HepG2 (cell line): Measurements from ENCODE around the gene DCAF8. TPM values are rescaled to one million over a fixed set of nuclear protein-coding genes. Genes with fewer than 3 reads are reported as not detected.

Experiments
- ATAC-seq: fragments of 200-7000 bp; cut with Tn5 transposase; 3 replicates; pipeline ENCODE4 v1.9.1; 2020; ENCODE audit warnings: mild to moderate bottlenecking, moderate library complexity
- BruUV-seq: library from RNA; stranded (reverse); fragments of 400-500 nt; replicated peaks from 2 replicates; lab custom pipeline; 2021; lab: Mats Ljungman, UMichigan
- CTCF ChIA-PET: fragments of 300-600 bp; formaldehyde crosslinking; extraction: SDS; loops from one replicate; lab custom pipeline; 2021; ENCODE audit warnings: low total read pairs, inconsistent platforms, low intra/inter-chr PET ratio; lab: Yijun Ruan, JAX
- POLR2A ChIA-PET: fragments of 350-600 bp; sonication (Branson Sonifier 250); formaldehyde crosslinking; loops from one replicate; lab custom pipeline; 2020; ENCODE audit warnings: antibody characterized with exemption, inconsistent platforms; lab: Yijun Ruan, JAX
- DNase-seq: peaks from one replicate; pipeline ENCODE4 v3.0.0-alpha.2; 2015; ENCODE audit warnings: low spot score
- FAIRE-seq: peaks from 3 replicates; lab custom pipeline; 2011; peaks lifted over from hg19 to GRCh38; lab: Jason Lieb, UNC
- H2AFZ ChIP-seq: one replicate; pipeline ENCODE4 v1.6.1; 2011; ENCODE audit warnings: low read length, inconsistent platforms
- H3K27ac ChIP-seq: fragments of 300-600 bp; 3 replicates; pipeline ENCODE4 v1.8.0; 2011; ENCODE audit warnings: mixed run types, mild to moderate bottlenecking, mixed read lengths, low read length, inconsistent platforms; ENCODE audit not compliant: insufficient read depth; ENCODE audit errors: extremely low read length
- H3K27me3 ChIP-seq, 2 experiments: fragments of 200-600 bp in 1 of 2; 2 replicates in 1 of 2; 3 replicates in 1 of 2; pipeline versions ENCODE4 v1.6.0 to v1.8.0; 2011; ENCODE audit warnings: low read length in 2 of 2, mild to moderate bottlenecking in 2 of 2, moderate library complexity in 2 of 2, inconsistent platforms in 1 of 2; ENCODE audit not compliant: insufficient read depth in 2 of 2, control insufficient read depth in 1 of 2
- H3K36me3 ChIP-seq, 2 experiments: fragments of 200-600 bp in 1 of 2; replicated peaks in 1 of 2; 2 replicates in 1 of 2; 3 replicates in 1 of 2; pipeline versions ENCODE4 v1.5.1 to v1.8.0; 2011; ENCODE audit warnings: low read length in 2 of 2, inconsistent platforms in 1 of 2; ENCODE audit not compliant: insufficient read depth in 2 of 2, control insufficient read depth in 1 of 2
- H3K4me1 ChIP-seq: 2 replicates; pipeline ENCODE4 v1.5.1; 2012; ENCODE audit warnings: low read length, inconsistent platforms; ENCODE audit not compliant: insufficient read depth
- H3K4me2 ChIP-seq: 2 replicates; pipeline ENCODE4 v1.6.0; 2011; ENCODE audit warnings: low read depth, low read length, inconsistent platforms
- H3K4me3 ChIP-seq, 3 experiments: fragments of 200-600 bp in 1 of 3; sonication (generic), shearing (Covaris generic) in 1 of 3; replicated peaks in 1 of 3; 2 replicates each; pipeline ENCODE4 v1.5.1; 2011 to 2016; ENCODE audit warnings: low read length in 3 of 3, inconsistent platforms in 2 of 3, low read depth in 2 of 3, mild to moderate bottlenecking in 2 of 3, control low read depth in 1 of 3, mixed read lengths in 1 of 3; ENCODE audit not compliant: insufficient read depth in 1 of 3
- H3K79me2 ChIP-seq: one replicate; pipeline ENCODE4 v1.6.1; 2011; ENCODE audit warnings: low read length, inconsistent platforms; ENCODE audit not compliant: insufficient read depth
- H3K9ac ChIP-seq: 2 replicates; pipeline ENCODE4 v1.6.0; 2011; ENCODE audit warnings: mild to moderate bottlenecking, low read depth, low read length, inconsistent platforms; ENCODE audit not compliant: insufficient read depth
- H3K9me3 ChIP-seq: 2 replicates; pipeline ENCODE4 v1.5.1; 2012; ENCODE audit warnings: mild to moderate bottlenecking, low read length
- H4K20me1 ChIP-seq: 2 replicates; pipeline ENCODE4 v1.6.0; 2011; ENCODE audit warnings: inconsistent platforms, mild to moderate bottlenecking, low read length, moderate library complexity; ENCODE audit not compliant: insufficient read depth
- BATF2 ChIP-seq: sonication (generic); formaldehyde crosslinking; IDR thresholded peaks from 2 replicates; pipeline ENCODE4 v1.8.0; 2022; ENCODE audit warnings: mild to moderate bottlenecking, missing genetic modification reagents, moderate library complexity
- BCL3 ChIP-seq: sonication (generic); formaldehyde crosslinking; IDR thresholded peaks from 2 replicates; pipeline ENCODE4 v1.5.1; 2020; ENCODE audit warnings: mild to moderate bottlenecking, missing genetic modification reagents, moderate library complexity
- GABPA ChIP-seq, 2 experiments: IDR thresholded peaks; 2 replicates each; pipeline ENCODE4 v1.6.1; 2011 to 2016; ENCODE audit warnings: low read depth in 2 of 2, low read length in 1 of 2, missing biosample characterization in 1 of 2, missing genetic modification characterization in 1 of 2
- HHEX ChIP-seq: IDR thresholded peaks from 2 replicates; pipeline ENCODE4 v1.6.1; 2016; ENCODE audit warnings: control low read depth
- HINFP ChIP-seq: sonication (generic); formaldehyde crosslinking; IDR thresholded peaks from 2 replicates; pipeline ENCODE4 v1.4.0; 2020; ENCODE audit warnings: low read depth, mild to moderate bottlenecking, missing genetic modification reagents
- HOXA9 ChIP-seq: sonication (generic); formaldehyde crosslinking; IDR thresholded peaks from 2 replicates; pipeline ENCODE4 v1.8.1; 2022; ENCODE audit warnings: missing genetic modification reagents, mild to moderate bottlenecking, moderate library complexity, borderline replicate concordance
- IKZF5 ChIP-seq: IDR thresholded peaks from 2 replicates; pipeline ENCODE4 v1.6.1; 2018; ENCODE audit warnings: missing genetic modification reagents, mild to moderate bottlenecking, missing compliant biosample characterization
- NFE2 ChIP-seq: sonication (generic); formaldehyde crosslinking; IDR thresholded peaks from 2 replicates; pipeline ENCODE4 v1.4.0; 2020; ENCODE audit warnings: missing genetic modification reagents
- ZEB1 ChIP-seq: IDR thresholded peaks from 2 replicates; pipeline ENCODE4 v1.6.1; 2012; ENCODE audit warnings: mild to moderate bottlenecking, low read depth, inconsistent platforms; ENCODE audit not compliant: insufficient replicate concordance
- ZNF335 ChIP-seq: sonication (generic); formaldehyde crosslinking; IDR thresholded peaks from 2 replicates; pipeline ENCODE4 v1.4.0; 2020; ENCODE audit warnings: missing genetic modification reagents
- ZNF558 ChIP-seq: sonication (generic); formaldehyde crosslinking; IDR thresholded peaks from 2 replicates; pipeline ENCODE4 v1.9.0; 2022; ENCODE audit warnings: mild to moderate bottlenecking, missing genetic modification reagents, borderline replicate concordance
- ZNF660 ChIP-seq: sonication (generic); formaldehyde crosslinking; IDR thresholded peaks from 2 replicates; pipeline ENCODE4 v1.5.1; 2020; ENCODE audit warnings: mild to moderate bottlenecking, low read depth, missing genetic modification reagents, borderline replicate concordance
- ZNF703 ChIP-seq: sonication (generic); formaldehyde crosslinking; IDR thresholded peaks from 2 replicates; pipeline ENCODE4 v1.5.1; 2020; ENCODE audit warnings: missing genetic modification reagents, mild to moderate bottlenecking, moderate library complexity, borderline replicate concordance
- WGBS: methylation state at CpG from one replicate; pipeline ENCODE4 v1.1.6; 2017; ENCODE audit warnings: low lambda C conversion rate; 5-methylcytosine and 5-hydroxymethylcytosine counted together
- in situ Hi-C: cut with HindIII; loops from 2 replicates; pipeline ENCODE4 v1.10.0; 2017; ENCODE audit warnings: low pct_unique_long_range_greater_than_20kb; ENCODE audit not compliant: extremely low pct_ligation_motif_present
- intact Hi-C: fragments of 100-400 bp; cut with micrococcal nuclease; formaldehyde crosslinking; loops from one replicate; pipeline ENCODE4 v1.10.0; 2022; ENCODE audit not compliant: unreplicated experiment
- polyA plus RNA-seq, 8 experiments: library from polyadenylated mRNA; depleted of rRNA in 3 of 8; stranded (reverse) in 7 of 8; unstranded in 1 of 8; fragments of >200 nt; fragmentation: Illumina TruSeq in 4 of 8; extraction: Trizol in 4 of 8; gene quantifications; 2 replicates each; pipeline versions ENCODE4 v1.2.1 to v1.2.3, GENCODE V29; 2011 to 2016; ENCODE audit warnings: low read depth in 4 of 8, missing spikeins in 1 of 8, mixed read lengths in 1 of 8; ENCODE audit not compliant: insufficient read depth in 1 of 8
- total RNA-seq, 5 experiments: library from RNA; depleted of rRNA; stranded (reverse); fragments of >200 nt; fragmentation: Illumina TruSeq; extraction: Trizol; gene quantifications; 2 replicates each; pipeline ENCODE4 v1.2.3, GENCODE V29; 2016; ENCODE audit warnings: low read depth in 1 of 5

The DCAF8 gene
- total and polyA plus RNA-seq, 2 of the 13 experiments (the other 11 are each of a cell fraction or from before 2014, with no cell fraction given): 73.4 to 79.8 TPM

GRCh38 chr1:160222546-160222945 is 39.8 kb downstream of the DCAF8 start:
- ChIA-PET POLR2A (no interaction called here), CTCF (no interaction called here)
- ATAC-seq (no peak), FAIRE-seq (no peak), DNase-seq (no peak)
- intact Hi-C loops (no loop called here), in situ Hi-C loops (no loop called here)
- BruUV-seq: no TSS peak
- H3K4me2 ChIP-seq: no peak overlapping the region
- no peaks in the 10 kb centered on the region; the same call in 1 of the 2 replicates for H4K20me1 ChIP-seq
- no peak overlapping the region for H2AFZ ChIP-seq
- H3K27ac ChIP-seq: no peak overlapping the region
- H3K79me2 ChIP-seq: no peaks in the 10 kb centered on the region
- H3K27me3 ChIP-seq: no peaks in the 10 kb centered on the region
- 100% methylated on average over 3 of the region's 3 CpGs for WGBS
- no peaks in the 10 kb centered on the region for H3K9me3 ChIP-seq
- H3K36me3 ChIP-seq: peaks cover 53 to 83% of the 10 kb centered on the region in 2 experiments
- peaks cover 9% of the 10 kb centered on the region for H3K4me1 ChIP-seq
- H3K4me3 ChIP-seq: no peak overlapping the region
- TF ChIP-seq NFE2 (CRISPR knock-in tag) (no peak), BCL3 (CRISPR knock-in tag) (no peak), ZNF335 (CRISPR knock-in tag) (no peak), BATF2 (CRISPR knock-in tag) (no peak), HOXA9 (CRISPR knock-in tag) (no peak), GABPA (IDR thresholded peaks at IDR 0.05; ENCODE audit: low read depth, low read length) (no peak), GABPA (CRISPR knock-in tag; IDR thresholded peaks at IDR 0.05; ENCODE audit: low read depth) (no peak), ZEB1 (no peak), HHEX (no peak), ZNF703 (CRISPR knock-in tag) (no peak), ZNF558 (CRISPR knock-in tag) (no peak), IKZF5 (CRISPR knock-in tag) (no peak), ZNF660 (CRISPR knock-in tag) (no peak), HINFP (no peak)
- no peak overlapping the region for H3K9ac ChIP-seq
